DND-41 (cell line): ENCODE results near the gene HEATR3.

Experiments used
- ATAC-seq: fragments of 200-7000 bp; cut with Tn5 transposase; 3 replicates; pipeline ENCODE4 v1.9.1; 2021; ENCODE audit warnings: low read depth; ENCODE audit not compliant: insufficient read depth
- DNase-seq: peaks from one replicate; pipeline ENCODE4 v3.0.0-alpha.2; 2020
- H2AFZ ChIP-seq: 2 replicates; pipeline ENCODE4 v1.6.0; 2012; ENCODE audit warnings: low read depth, low read length
- H3K27ac ChIP-seq: 2 replicates; pipeline ENCODE4 v1.5.1; 2012; ENCODE audit warnings: low read length, inconsistent platforms
- H3K27me3 ChIP-seq: fragments of 200-600 bp; sonication (generic); 2 replicates; pipeline ENCODE4 v1.6.0; 2012; ENCODE audit warnings: low read length, mild to moderate bottlenecking, inconsistent platforms; ENCODE audit not compliant: insufficient read depth, poor library complexity
- H3K36me3 ChIP-seq: 2 replicates; pipeline ENCODE4 v1.5.1; 2012; ENCODE audit warnings: low read length, inconsistent platforms; ENCODE audit not compliant: insufficient read depth
- H3K4me1 ChIP-seq: 2 replicates; pipeline ENCODE4 v1.5.1; 2012; ENCODE audit warnings: mild to moderate bottlenecking, low read length; ENCODE audit not compliant: insufficient read depth
- H3K4me2 ChIP-seq: 2 replicates; pipeline ENCODE4 v1.6.0; 2012; ENCODE audit warnings: mild to moderate bottlenecking, moderate library complexity, low read length, inconsistent platforms; ENCODE audit not compliant: insufficient read depth
- H3K4me3 ChIP-seq, 2 experiments: fragments of 200-600 bp in 1 of 2; shearing (Covaris generic) in 1 of 2; 2 replicates each; pipeline ENCODE4 v1.5.1; 2012 to 2016; ENCODE audit warnings: inconsistent platforms in 2 of 2, low read length in 2 of 2, mild to moderate bottlenecking in 2 of 2, low read depth in 1 of 2, moderate library complexity in 1 of 2
- H3K79me2 ChIP-seq: 2 replicates; pipeline ENCODE4 v1.6.0; 2012; ENCODE audit warnings: low read length, inconsistent platforms; ENCODE audit not compliant: insufficient read depth
- H3K9ac ChIP-seq: 2 replicates; pipeline ENCODE4 v1.6.0; 2012; ENCODE audit warnings: low read depth, mild to moderate bottlenecking, inconsistent platforms, low read length, moderate library complexity
- H3K9me3 ChIP-seq: 2 replicates; pipeline ENCODE4 v1.5.1; 2012; ENCODE audit warnings: low read length, moderate library complexity, mild to moderate bottlenecking, inconsistent platforms; ENCODE audit not compliant: insufficient read depth, severe bottlenecking
- H4K20me1 ChIP-seq: 2 replicates; pipeline ENCODE4 v1.6.0; 2012; ENCODE audit warnings: low read length; ENCODE audit not compliant: insufficient read depth
- CTCF ChIP-seq: IDR thresholded peaks from 2 replicates; pipeline ENCODE4 v1.5.1; 2012; ENCODE audit warnings: borderline replicate concordance, low read length, moderate library complexity, mild to moderate bottlenecking; ENCODE audit not compliant: poor library complexity, severe bottlenecking; ENCODE audit errors: extremely low read depth
- EZH2 ChIP-seq: IDR thresholded peaks from 3 replicates; pipeline ENCODE4 v1.6.1; 2012; ENCODE audit warnings: borderline replicate concordance, low read depth, mild to moderate bottlenecking, moderate library complexity, low read length, inconsistent platforms; ENCODE audit not compliant: severe bottlenecking

HEATR3 gene

GRCh38 chr16:50133214-50133613, 67.4 kb downstream of the HEATR3 start:
- Histone ChIP-seq H2AFZ (no peak overlapping the region), H3K4me1 (no peaks in the 10 kb centered on the region), H3K9me3 (no peaks in the 10 kb centered on the region), H3K27me3 (no peaks in the 10 kb centered on the region), H3K4me2 (no peak overlapping the region), H4K20me1 (no peaks in the 10 kb centered on the region), H3K36me3 (no peaks in the 10 kb centered on the region), H3K79me2 (no peaks in the 10 kb centered on the region), H3K27ac (no peak overlapping the region), H3K4me3 (no peak overlapping the region), H3K9ac (no peak overlapping the region)
- ATAC-seq, result no peak
- TF ChIP-seq CTCF, result no peak
- TF ChIP-seq EZH2, result no peak
- no peak for DNase-seq

GRCh38 chr16:50136399-50136798, 70.6 kb downstream of the HEATR3 start:
- no peak overlapping the region for H3K4me2 ChIP-seq
- DNase-seq (no peak), ATAC-seq (no peak)
- no peaks in the 10 kb centered on the region for H4K20me1 ChIP-seq
- H3K9me3 ChIP-seq, result no peaks in the 10 kb centered on the region
- H3K9ac ChIP-seq, result no peak overlapping the region
- H3K4me3 ChIP-seq, result no peak overlapping the region
- H3K36me3 ChIP-seq, result no peaks in the 10 kb centered on the region
- H3K27ac ChIP-seq, result no peak overlapping the region
- H3K27me3 ChIP-seq, result peaks cover 3% of the 10 kb centered on the region
- H2AFZ ChIP-seq, result no peak overlapping the region
- no peak for TF ChIP-seq EZH2
- TF ChIP-seq CTCF, result no peak
- H3K79me2 ChIP-seq, result no peaks in the 10 kb centered on the region
- no peaks in the 10 kb centered on the region for H3K4me1 ChIP-seq

- Histone ChIP-seq H3K4me1 (no peaks in the 10 kb centered on the region), H3K9ac (no peak overlapping the region), H3K4me3 (no peak overlapping the region), H3K79me2 (no peaks in the 10 kb centered on the region), H3K36me3 (no peaks in the 10 kb centered on the region), H2AFZ (no peak overlapping the region), H3K9me3 (no peaks in the 10 kb centered on the region), H3K27me3 (peaks cover 3% of the 10 kb centered on the region), H3K4me2 (no peak overlapping the region), H4K20me1 (no peaks in the 10 kb centered on the region), H3K27ac (no peak overlapping the region)
- DNase-seq, result no peak
- no peak for ATAC-seq
- no peak for TF ChIP-seq EZH2
- no peak for TF ChIP-seq CTCF
These were observed 71.5 kb downstream of the HEATR3 start for GRCh38 chr16:50137268-50137667.

- ATAC-seq, result no peak
These were observed 73.8 kb downstream of the HEATR3 start for GRCh38 chr16:50139580-50139979.

More at GRCh38 chr16:50139580-50139979, 73.8 kb downstream of the HEATR3 start:
- TF ChIP-seq CTCF (no peak), EZH2 (no peak)
- Histone ChIP-seq H3K79me2 (no peaks in the 10 kb centered on the region), H3K9ac (no peak overlapping the region), H3K4me2 (no peak overlapping the region), H3K27ac (no peak overlapping the region), H3K36me3 (no peaks in the 10 kb centered on the region), H3K9me3 (no peaks in the 10 kb centered on the region), H3K27me3 (peaks cover 3% of the 10 kb centered on the region), H3K4me1 (no peaks in the 10 kb centered on the region), H3K4me3 (no peak overlapping the region), H2AFZ (no peak overlapping the region), H4K20me1 (no peaks in the 10 kb centered on the region)
- DNase-seq, result no peak
